Measurements from ENCODE around the gene FNIP2.

FNIP2 gene

DNA sequence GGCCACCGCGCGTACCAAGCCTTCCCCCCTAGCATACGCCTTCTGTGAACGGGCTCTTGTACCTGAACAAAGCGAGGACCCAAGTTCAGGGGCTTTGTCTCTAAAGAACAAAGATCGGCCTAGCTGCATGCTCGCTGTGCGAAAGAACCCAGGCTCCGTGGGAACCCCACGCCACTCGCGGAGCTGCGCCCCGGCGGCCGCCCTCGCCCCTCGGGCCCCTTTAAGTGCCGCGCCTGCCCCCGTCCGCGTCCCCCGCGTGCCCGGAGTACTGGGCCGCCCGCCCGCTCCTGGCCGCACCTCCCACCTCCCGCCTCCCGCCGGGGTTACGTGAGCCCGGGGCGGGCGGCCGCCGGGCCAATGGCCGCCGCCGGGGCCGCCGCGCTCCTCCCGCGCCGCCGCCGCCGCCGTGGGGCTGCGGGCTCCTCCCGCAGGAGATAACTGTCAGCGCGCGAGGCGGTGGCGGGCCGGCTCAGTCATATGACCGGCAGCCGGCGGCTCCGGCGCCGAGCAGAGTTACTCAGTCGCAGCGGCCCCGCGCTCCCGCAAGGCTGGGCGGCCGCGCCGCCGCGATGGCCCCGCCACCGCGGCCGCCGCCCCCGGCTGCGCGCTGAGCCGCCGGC, at the start of gene FNIP2:
Gene FNIP2 (plus strand): TSS at position 472 of the 620 bp plus-strand sequence. CDS start 187 bp downstream, outside the sequence.
- TF ChIP-seq, protein P1, sequence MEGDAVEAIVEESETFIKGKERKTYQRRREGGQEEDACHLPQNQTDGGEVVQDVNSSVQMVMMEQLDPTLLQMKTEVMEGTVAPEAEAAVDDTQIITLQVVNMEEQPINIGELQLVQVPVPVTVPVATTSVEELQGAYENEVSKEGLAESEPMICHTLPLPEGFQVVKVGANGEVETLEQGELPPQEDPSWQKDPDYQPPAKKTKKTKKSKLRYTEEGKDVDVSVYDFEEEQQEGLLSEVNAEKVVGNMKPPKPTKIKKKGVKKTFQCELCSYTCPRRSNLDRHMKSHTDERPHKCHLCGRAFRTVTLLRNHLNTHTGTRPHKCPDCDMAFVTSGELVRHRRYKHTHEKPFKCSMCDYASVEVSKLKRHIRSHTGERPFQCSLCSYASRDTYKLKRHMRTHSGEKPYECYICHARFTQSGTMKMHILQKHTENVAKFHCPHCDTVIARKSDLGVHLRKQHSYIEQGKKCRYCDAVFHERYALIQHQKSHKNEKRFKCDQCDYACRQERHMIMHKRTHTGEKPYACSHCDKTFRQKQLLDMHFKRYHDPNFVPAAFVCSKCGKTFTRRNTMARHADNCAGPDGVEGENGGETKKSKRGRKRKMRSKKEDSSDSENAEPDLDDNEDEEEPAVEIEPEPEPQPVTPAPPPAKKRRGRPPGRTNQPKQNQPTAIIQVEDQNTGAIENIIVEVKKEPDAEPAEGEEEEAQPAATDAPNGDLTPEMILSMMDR (IDR thresholded peaks at IDR 0.05; ENCODE audit: insufficient read depth, missing control alignments): no peak
- DNase-seq (ENCODE audit: insufficient read length, low spot score) (peak; percentile 53), FAIRE-seq (no peak)

- TF ChIP-seq, protein P1 (IDR thresholded peaks at IDR 0.05; ENCODE audit: insufficient read depth, missing control alignments): no peak
- FAIRE-seq: peak; percentile 77
These were observed 47.1 kb upstream of the FNIP2 start for GRCh38 chr4:158721680-158722079.

DNA sequence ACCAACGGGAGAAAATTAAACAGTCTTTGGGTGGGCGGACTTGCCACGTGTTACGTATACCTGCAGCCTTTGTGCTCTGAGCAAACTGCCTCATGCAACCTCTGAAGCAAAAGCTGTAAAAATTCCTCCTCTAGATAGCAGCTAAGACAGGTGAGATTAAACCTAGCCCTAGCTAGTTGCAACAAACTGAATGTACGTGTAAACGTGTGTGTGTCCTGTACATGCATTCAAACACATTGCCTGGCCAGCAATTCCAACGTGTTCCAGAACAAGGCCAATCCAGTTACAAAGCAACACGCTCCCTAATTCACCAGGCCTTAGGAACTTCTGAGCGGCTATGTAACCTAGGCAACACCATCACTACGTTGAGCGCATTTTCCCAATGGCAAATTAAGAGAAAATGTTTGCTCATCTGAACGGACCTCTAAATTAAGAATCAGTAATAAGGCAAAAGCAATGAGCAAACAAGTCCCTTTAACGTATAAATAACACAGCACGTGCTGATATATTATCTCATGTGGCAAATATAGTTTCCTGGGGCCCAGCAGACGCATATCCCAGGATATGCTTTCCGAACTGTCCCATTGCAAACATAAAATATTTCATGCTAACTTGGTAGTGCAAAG, 46.4 kb upstream of the FNIP2 start:
- FAIRE-seq: peak; percentile 77
- no peak for DNase-seq (ENCODE audit: insufficient read length, low spot score)

More at GRCh38 chr4:158721680-158722079, 47.1 kb upstream of the FNIP2 start:
- no peak for DNase-seq (ENCODE audit: insufficient read length, low spot score)

GRCh38 chr4:158722917-158723793, 45.7 kb upstream of the FNIP2 start, which contains the start of gene PPID:
Gene PPID, minus strand, starts transcription at chr4:158723396. Its CDS starts 108 bp downstream, at chr4:158723288.
- DNase-seq (ENCODE audit: insufficient read length, low spot score) (peak; percentile 53), FAIRE-seq (no peak)
- TF ChIP-seq, protein P1 (IDR thresholded peaks at IDR 0.05; ENCODE audit: insufficient read depth, missing control alignments): no peak

More for the DNA sequence above, 46.4 kb upstream of the FNIP2 start:
- TF ChIP-seq, protein P1 (IDR thresholded peaks at IDR 0.05; ENCODE audit: insufficient read depth, missing control alignments): no peak

GRCh38 chr4:158724637-158725036, 44.2 kb upstream of the FNIP2 start:
- DNase-seq (ENCODE audit: insufficient read length, low spot score): no peak
- FAIRE-seq: peak; percentile 64
- TF ChIP-seq, protein P1 (IDR thresholded peaks at IDR 0.05; ENCODE audit: insufficient read depth, missing control alignments): no peak

DNA sequence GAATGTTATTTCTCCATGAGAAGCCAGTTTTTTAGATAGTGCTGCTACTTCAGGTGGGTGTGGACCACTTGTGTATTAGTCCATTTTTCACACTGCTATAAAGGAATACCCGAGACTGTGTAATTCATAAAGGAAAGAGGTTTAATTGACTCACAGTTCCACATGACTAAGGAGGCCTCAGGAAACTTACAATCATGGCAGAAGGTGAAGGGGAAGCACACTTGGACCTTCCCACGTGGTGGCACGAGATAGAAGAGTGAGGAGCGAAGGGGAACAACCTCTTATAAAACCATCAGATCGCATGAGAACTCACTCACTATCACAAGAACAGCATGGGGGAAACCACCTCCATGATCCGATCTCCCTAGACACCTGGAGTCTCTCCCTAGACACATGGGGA, 42.2 kb upstream of the FNIP2 start:
- TF ChIP-seq, protein P1 (IDR thresholded peaks at IDR 0.05; ENCODE audit: insufficient read depth, missing control alignments): no peak
- no peak for DNase-seq (ENCODE audit: insufficient read length, low spot score)

More for the DNA sequence above, 42.2 kb upstream of the FNIP2 start:
- no peak for FAIRE-seq

Data from D721Med (cell line).